GM18505 (cell line): ENCODE data around the gene CASZ1.

ENCODE experiments used
- ATAC-seq: cut with Tn5 transposase; IDR thresholded peaks from one replicate; pipeline ENCODE4 v1.9.1; 2021; ENCODE audit not compliant: unreplicated experiment
- POLR2A ChIP-seq: IDR thresholded peaks from 4 replicates; pipeline ENCODE4 v1.6.1; 2011; ENCODE audit warnings: borderline replicate concordance; ENCODE audit not compliant: insufficient read depth, insufficient read length; ENCODE audit errors: extremely low read depth

The CASZ1 gene

GRCh38 chr1:10816743-10817369, 20.4 kb upstream of the CASZ1 start:
- TF ChIP-seq POLR2A = no peak
- no peak for ATAC-seq

GRCh38 chr1:10816233-10816632, 19.8 kb upstream of the CASZ1 start:
- ATAC-seq = no peak
- no peak for TF ChIP-seq POLR2A

- TF ChIP-seq POLR2A = no peak
- ATAC-seq = no peak
Measured at GRCh38 chr1:10815858-10816195, 19.4 kb upstream of the CASZ1 start.

- TF ChIP-seq POLR2A = no peak
- no peak for ATAC-seq
Measured at GRCh38 chr1:10814976-10815857, 18.8 kb upstream of the CASZ1 start.

- TF ChIP-seq POLR2A = no peak
Measured at GRCh38 chr1:10814312-10814711, 17.9 kb upstream of the CASZ1 start.

GRCh38 chr1:10813799-10814198, 17.4 kb upstream of the CASZ1 start:
- no peak for ATAC-seq
- no peak for TF ChIP-seq POLR2A

More at GRCh38 chr1:10814312-10814711, 17.9 kb upstream of the CASZ1 start:
- ATAC-seq = no peak

- ATAC-seq = no peak
- TF ChIP-seq POLR2A = no peak
Measured at GRCh38 chr1:10812387-10812915, 16.0 kb upstream of the CASZ1 start.

GRCh38 chr1:10808441-10808840, 12.0 kb upstream of the CASZ1 start:
- ATAC-seq = no peak

GRCh38 chr1:10806966-10807365, 10.5 kb upstream of the CASZ1 start:
- no peak for ATAC-seq
- TF ChIP-seq POLR2A = no peak

More at GRCh38 chr1:10808441-10808840, 12.0 kb upstream of the CASZ1 start:
- no peak for TF ChIP-seq POLR2A

- no peak for ATAC-seq
- TF ChIP-seq POLR2A = no peak
Measured at GRCh38 chr1:10803971-10804820, 7.8 kb upstream of the CASZ1 start.

- no peak for ATAC-seq
- TF ChIP-seq POLR2A = no peak
Measured at GRCh38 chr1:10802944-10803715, 6.7 kb upstream of the CASZ1 start.

- ATAC-seq = no peak
- TF ChIP-seq POLR2A = no peak
Measured at GRCh38 chr1:10800778-10801177, 4.3 kb upstream of the CASZ1 start.
